ENCODE data around the gene TBC1D25.

The TBC1D25 gene

DNA sequence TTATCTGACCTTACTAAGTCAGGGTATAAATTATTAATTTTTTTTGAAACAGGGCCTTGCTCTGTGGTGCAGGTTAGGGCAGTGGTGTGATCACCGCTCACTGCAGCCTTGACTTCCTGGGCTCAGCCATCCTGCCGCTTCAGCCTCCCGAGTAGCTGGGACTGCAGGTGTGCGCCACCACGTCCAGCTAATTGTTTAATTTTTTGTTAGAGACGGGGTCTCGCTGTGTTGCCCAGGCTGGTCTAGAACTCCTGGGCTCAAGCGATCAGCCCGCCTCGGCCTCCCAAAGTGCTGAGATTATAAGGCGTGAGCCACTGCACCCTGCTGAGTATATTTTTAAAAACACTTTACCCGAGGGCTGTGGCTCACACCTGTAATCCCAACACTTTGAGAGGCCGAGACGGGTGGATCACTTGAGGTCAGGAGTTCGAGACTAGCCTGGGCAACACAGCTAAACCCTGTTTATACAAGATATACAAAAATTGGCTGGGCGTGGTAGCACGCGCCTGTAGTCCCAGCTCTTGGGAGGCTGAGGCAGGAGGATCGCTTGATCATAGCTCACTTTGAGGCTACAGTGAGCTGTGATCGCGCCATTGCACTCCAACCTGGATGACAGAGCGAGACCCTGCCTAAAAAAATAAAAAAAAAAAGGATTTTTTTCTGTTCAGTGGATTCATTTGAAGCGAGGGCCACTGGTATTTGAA is 721 bp upstream of the TBC1D25 start:
- ChIA-PET POLR2A (interaction anchor here (0.7 to 2.6 kb wide), 10 partner anchors 9 to 199 kb away, joined by 3 to 16 read pairs (median 4); partner anchors contain the start of genes EBP and RBM3), CTCF (interaction anchor here (0.6 to 0.7 kb wide), 4 partner anchors 92 to 1322 kb away, joined by 3 to 4 read pairs (median 3); no protein-coding TSS in a partner anchor)
- no peaks in the 10 kb centered on the region for H3K9me3 ChIP-seq (ENCODE audit: control insufficient read depth, insufficient read depth, low read depth, low read length)
- no peak overlapping the region; the same call in 1 of the 2 replicates for H3K4me3 ChIP-seq (ENCODE audit: low read depth, low read length)
- peaks cover 11 to 14% of the 10 kb centered on the region in 2 experiments; a peak in 2 of 3 replicates for H3K36me3 ChIP-seq (ENCODE audit: control insufficient read depth in 2 of 2, insufficient read depth in 1 of 2, low read length in 2 of 2)
- no peaks in the 10 kb centered on the region for H3K4me1 ChIP-seq (ENCODE audit: control insufficient read depth, insufficient read depth, low read length)
- 0 out of 2 replicates have a peak, but pooled peaks have one; percentile 30 for TF ChIP-seq KLF17 (tag by site-specific recombination; IDR thresholded peaks at IDR 0.05)
- TF ChIP-seq ZNF174 (tag by site-specific recombination; IDR thresholded peaks at IDR 0.05), result no peak
- TF ChIP-seq ZNF362 (tag by site-specific recombination; IDR thresholded peaks at IDR 0.05), result peak; percentile 90
- no peak for TF ChIP-seq ZNF629 (tag by site-specific recombination; IDR thresholded peaks at IDR 0.05)
- TF ChIP-seq HIC1 (tag by site-specific recombination; IDR thresholded peaks at IDR 0.05), result no peak
- TF ChIP-seq ZNF132 (tag by site-specific recombination; IDR thresholded peaks at IDR 0.05; ENCODE audit: borderline replicate concordance), result no peak
- no peak for TF ChIP-seq ZNF580 (tag by site-specific recombination; IDR thresholded peaks at IDR 0.05)
- H3K27ac ChIP-seq (ENCODE audit: extremely low read depth, low read depth, low read length), result peak overlapping the region; percentile 34

- CTCF ChIA-PET, result interaction anchor here (0.5 to 0.9 kb wide), 3 partner anchors 12 to 1351 kb away, joined by 3 read pairs; no protein-coding TSS in a partner anchor
- TF ChIP-seq GLIS2 (tag by site-specific recombination; IDR thresholded peaks at IDR 0.05) (no peak), SP3 (tag by site-specific recombination; IDR thresholded peaks at IDR 0.05) (peak; percentile 57), ZNF26 (tag by site-specific recombination; IDR thresholded peaks at IDR 0.05) (no peak), ZNF510 (tag by site-specific recombination; IDR thresholded peaks at IDR 0.05; ENCODE audit: insufficient replicate concordance) (no peak), ZNF704 (tag by site-specific recombination; IDR thresholded peaks at IDR 0.05) (no peak), ZNF221 (tag by site-specific recombination; IDR thresholded peaks at IDR 0.05; ENCODE audit: borderline replicate concordance) (no peak), SP7 (tag by site-specific recombination; IDR thresholded peaks at IDR 0.05) (0 out of 2 replicates have a peak, but pooled peaks have one; percentile 6), KLF1 (tag by site-specific recombination; IDR thresholded peaks at IDR 0.05) (peak; percentile 67), PRDM10 (tag by site-specific recombination; IDR thresholded peaks at IDR 0.05) (0 out of 2 replicates have a peak, but pooled peaks have one; percentile 28), KLF8 (tag by site-specific recombination; IDR thresholded peaks at IDR 0.05) (no peak), ZNF366 (tag by site-specific recombination; conservative IDR thresholded peaks at IDR 0.05) (peak; percentile 69)
- TF ChIP-seq, protein P1, sequence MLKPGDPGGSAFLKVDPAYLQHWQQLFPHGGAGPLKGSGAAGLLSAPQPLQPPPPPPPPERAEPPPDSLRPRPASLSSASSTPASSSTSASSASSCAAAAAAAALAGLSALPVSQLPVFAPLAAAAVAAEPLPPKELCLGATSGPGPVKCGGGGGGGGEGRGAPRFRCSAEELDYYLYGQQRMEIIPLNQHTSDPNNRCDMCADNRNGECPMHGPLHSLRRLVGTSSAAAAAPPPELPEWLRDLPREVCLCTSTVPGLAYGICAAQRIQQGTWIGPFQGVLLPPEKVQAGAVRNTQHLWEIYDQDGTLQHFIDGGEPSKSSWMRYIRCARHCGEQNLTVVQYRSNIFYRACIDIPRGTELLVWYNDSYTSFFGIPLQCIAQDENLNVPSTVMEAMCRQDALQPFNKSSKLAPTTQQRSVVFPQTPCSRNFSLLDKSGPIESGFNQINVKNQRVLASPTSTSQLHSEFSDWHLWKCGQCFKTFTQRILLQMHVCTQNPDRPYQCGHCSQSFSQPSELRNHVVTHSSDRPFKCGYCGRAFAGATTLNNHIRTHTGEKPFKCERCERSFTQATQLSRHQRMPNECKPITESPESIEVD (tag by site-specific recombination; IDR thresholded peaks at IDR 0.05), result no peak
These were observed 488 bp downstream of the TBC1D25 start for GRCh38 chrX:48540028-48540375.

More at GRCh38 chrX:48540028-48540375, 488 bp downstream of the TBC1D25 start:
- H3K4me1 ChIP-seq (ENCODE audit: control insufficient read depth, insufficient read depth, low read length), result no peaks in the 10 kb centered on the region
- H3K36me3 ChIP-seq (ENCODE audit: control insufficient read depth in 2 of 2, insufficient read depth in 1 of 2, low read length in 2 of 2), result peaks cover 12 to 23% of the 10 kb centered on the region in 2 experiments; a peak in 2 of 3 replicates
- H3K27ac ChIP-seq (ENCODE audit: extremely low read depth, low read depth, low read length), result peak overlapping the region; percentile 74
- POLR2A ChIA-PET, result interaction anchor here (0.9 to 2.6 kb wide), 8 partner anchors 9 to 197 kb away, joined by 3 to 16 read pairs (median 6); partner anchors contain the start of genes EBP and RBM3
- H3K9me3 ChIP-seq (ENCODE audit: control insufficient read depth, insufficient read depth, low read depth, low read length), result no peaks in the 10 kb centered on the region
- H3K4me3 ChIP-seq (ENCODE audit: low read depth, low read length), result peak overlapping the region; percentile 68
